H9 (cell line): ENCODE data around the gene PNMA8A. TPM values are rescaled to one million over a fixed set of nuclear protein-coding genes. Genes with fewer than 3 reads are reported as not detected.

Experiments used
- DNase-seq: peaks from one replicate; pipeline ENCODE4 v3.0.0-alpha.2; 2017
- H2AFZ ChIP-seq: one replicate; pipeline ENCODE4 v1.6.1; 2013; ENCODE audit warnings: mild to moderate bottlenecking, low read length, control low read depth, moderate library complexity
- H2AK5ac ChIP-seq: 2 replicates; pipeline ENCODE4 v1.6.1; 2013; ENCODE audit warnings: low read length, control low read depth, mixed read lengths; ENCODE audit not compliant: insufficient read length
- H2BK120ac ChIP-seq: one replicate; pipeline ENCODE4 v1.6.1; 2013; ENCODE audit warnings: low read depth, mild to moderate bottlenecking, low read length, control low read depth, inconsistent platforms; ENCODE audit not compliant: poor library complexity, severe bottlenecking
- H2BK12ac ChIP-seq: 2 replicates; pipeline ENCODE4 v1.6.1; 2013; ENCODE audit warnings: low read length, control low read depth, mixed read lengths, low read depth; ENCODE audit not compliant: insufficient read length
- H2BK15ac ChIP-seq: 2 replicates; pipeline ENCODE4 v1.6.1; 2013; ENCODE audit warnings: low read depth, low read length, control low read depth
- H2BK20ac ChIP-seq: one replicate; pipeline ENCODE4 v1.6.1; 2013; ENCODE audit warnings: low read depth, mild to moderate bottlenecking, low read length, control low read depth, inconsistent platforms; ENCODE audit not compliant: poor library complexity, severe bottlenecking
- H2BK5ac ChIP-seq: 2 replicates; pipeline ENCODE4 v1.6.1; 2013; ENCODE audit warnings: low read length, control low read depth, mixed read lengths; ENCODE audit not compliant: insufficient read length
- H3K14ac ChIP-seq: 2 replicates; pipeline ENCODE4 v1.6.1; 2013; ENCODE audit warnings: low read length, control low read depth; ENCODE audit not compliant: insufficient read depth
- H3K18ac ChIP-seq: 2 replicates; pipeline ENCODE4 v1.6.1; 2013; ENCODE audit warnings: low read depth, mild to moderate bottlenecking, mixed read lengths, low read length, control low read depth; ENCODE audit not compliant: insufficient read length
- H3K23ac ChIP-seq: 2 replicates; pipeline ENCODE4 v1.6.1; 2013; ENCODE audit warnings: low read length, control low read depth, mixed read lengths, low read depth; ENCODE audit not compliant: insufficient read length
- H3K23me2 ChIP-seq: 2 replicates; pipeline ENCODE4 v1.6.1; 2013; ENCODE audit warnings: low read depth, mild to moderate bottlenecking, mixed read lengths, low read length, control low read depth; ENCODE audit not compliant: insufficient read length, poor library complexity, severe bottlenecking
- H3K27ac ChIP-seq: 2 replicates; pipeline ENCODE4 v1.5.1; 2013; ENCODE audit warnings: low read length, control low read depth, mixed read lengths, low read depth; ENCODE audit not compliant: insufficient read length
- H3K27me3 ChIP-seq: 2 replicates; pipeline ENCODE4 v1.6.1; 2013; ENCODE audit warnings: low read length, control low read depth, inconsistent platforms; ENCODE audit not compliant: insufficient read depth
- H3K4ac ChIP-seq: 2 replicates; pipeline ENCODE4 v1.6.1; 2013; ENCODE audit warnings: low read depth, mild to moderate bottlenecking, control low read depth, inconsistent platforms, low read length, moderate library complexity
- H3K4me1 ChIP-seq: 2 replicates; pipeline ENCODE4 v1.6.1; 2013; ENCODE audit warnings: low read length, control low read depth, inconsistent platforms; ENCODE audit not compliant: insufficient read depth
- H3K4me2 ChIP-seq: 2 replicates; pipeline ENCODE4 v1.6.1; 2013; ENCODE audit warnings: low read length, control low read depth, mixed read lengths; ENCODE audit not compliant: insufficient read length, insufficient read depth
- H3K56ac ChIP-seq: 2 replicates; pipeline ENCODE4 v1.6.1; 2013; ENCODE audit warnings: low read depth, mild to moderate bottlenecking, mixed read lengths, low read length, control low read depth; ENCODE audit not compliant: insufficient read length
- H3K79me1 ChIP-seq: 2 replicates; pipeline ENCODE4 v1.6.1; 2013; ENCODE audit warnings: low read depth, mild to moderate bottlenecking, moderate library complexity, low read length, control low read depth, inconsistent platforms; ENCODE audit not compliant: insufficient read depth, poor library complexity, severe bottlenecking
- H3K79me2 ChIP-seq: 2 replicates; pipeline ENCODE4 v1.6.1; 2013; ENCODE audit warnings: low read length, control low read depth, inconsistent platforms; ENCODE audit not compliant: insufficient read depth
- H3K9ac ChIP-seq: 2 replicates; pipeline ENCODE4 v1.6.1; 2013; ENCODE audit warnings: low read length, control low read depth, mixed read lengths; ENCODE audit not compliant: insufficient read length; ENCODE audit errors: extremely low read depth
- H3K9me3 ChIP-seq: one replicate; pipeline ENCODE4 v1.6.1; 2013; ENCODE audit warnings: low read depth, low read length, inconsistent platforms; ENCODE audit not compliant: control insufficient read depth
- H3T11ph ChIP-seq: one replicate; pipeline ENCODE4 v1.6.1; 2013; ENCODE audit warnings: mild to moderate bottlenecking, low read length, control low read depth, inconsistent platforms
- H4K20me1 ChIP-seq: one replicate; pipeline ENCODE4 v1.6.1; 2013; ENCODE audit not compliant: control insufficient read depth, insufficient read length, insufficient read depth
- H4K5ac ChIP-seq: 2 replicates; pipeline ENCODE4 v1.6.1; 2013; ENCODE audit warnings: low read depth, mild to moderate bottlenecking, mixed read lengths, low read length, control low read depth; ENCODE audit not compliant: insufficient read length
- H4K8ac ChIP-seq: replicated peaks from 2 replicates; pipeline ENCODE4 v1.6.1; 2013; ENCODE audit warnings: low read length, control low read depth, mixed read lengths, low read depth; ENCODE audit not compliant: insufficient read length
- H4K91ac ChIP-seq: 2 replicates; pipeline ENCODE4 v1.6.1; 2013; ENCODE audit warnings: low read depth, mild to moderate bottlenecking, moderate library complexity, mixed read lengths, low read length, control low read depth; ENCODE audit not compliant: insufficient read length
- H3K27ac Mint-ChIP-seq, 3 experiments: 2 replicates in 2 of 3; 3 replicates in 1 of 3; pipeline ENCODE4 v1.8.0; 2020 to 2021; ENCODE audit warnings: mixed read lengths in 3 of 3, mild to moderate bottlenecking in 1 of 3, moderate library complexity in 1 of 3
- H3K27me3 Mint-ChIP-seq: 2 replicates; pipeline ENCODE4 v1.8.0; 2021; ENCODE audit warnings: low read depth, mild to moderate bottlenecking, moderate library complexity, mixed read lengths
- H3K36me3 Mint-ChIP-seq, 3 experiments: 2 replicates in 2 of 3; 3 replicates in 1 of 3; pipeline ENCODE4 v1.8.0; 2020 to 2021; ENCODE audit warnings: low read depth in 3 of 3, mixed read lengths in 3 of 3; ENCODE audit not compliant: insufficient read depth in 1 of 3
- H3K4me1 Mint-ChIP-seq, 2 experiments: 2 replicates each; pipeline ENCODE4 v1.8.0; 2020; ENCODE audit warnings: mixed read lengths in 2 of 2
- H3K4me3 Mint-ChIP-seq, 2 experiments: 2 replicates in 1 of 2; 3 replicates in 1 of 2; pipeline ENCODE4 v1.8.0; 2020 to 2021; ENCODE audit warnings: mild to moderate bottlenecking in 2 of 2, mixed read lengths in 2 of 2, moderate library complexity in 1 of 2
- H3K9me3 Mint-ChIP-seq, 2 experiments: 2 replicates in 1 of 2; 3 replicates in 1 of 2; pipeline ENCODE4 v1.8.0; 2020; ENCODE audit warnings: mild to moderate bottlenecking in 2 of 2, mixed read lengths in 2 of 2, moderate library complexity in 1 of 2
- CTCF ChIP-seq: fragments of 200-600 bp; sonication (generic); conservative IDR thresholded peaks from 3 replicates; pipeline ENCODE4 v1.8.0; 2021; ENCODE audit warnings: antibody characterized with exemption, mild to moderate bottlenecking
- WGBS: extraction: QIAGEN DNeasy Blood & Tissue Kit; methylation state at CpG from one replicate; pipeline ENCODE4 v1.1.7; 2013; ENCODE audit warnings: missing lambda C conversion rate, low lambda C conversion rate, mixed read lengths; ENCODE audit not compliant: insufficient read length; ENCODE audit errors: extremely low coverage; 5-methylcytosine and 5-hydroxymethylcytosine counted together
- total RNA-seq: library from RNA; stranded (reverse); gene quantifications from 2 replicates; pipeline ENCODE4 v1.2.1, GENCODE V29; 2021

Gene PNMA8A
- total RNA-seq, 1 experiment from 2014 or later, result 22.6 TPM

- no peak overlapping the region for H2BK5ac ChIP-seq
- H4K91ac ChIP-seq, result no peak overlapping the region
- Mint-ChIP-seq H3K4me1 (peaks cover 3 to 4% of the 10 kb centered on the region in 2 experiments; a peak in 3 of 4 replicates), H3K4me3 (no peak overlapping the region), H3K36me3 (no peaks in the 10 kb centered on the region; a peak in 1 of 7 replicates), H3K9me3 (peaks cover 6% of the 10 kb centered on the region in 2 experiments; a peak in 3 of 5 replicates), H3K27me3 (peaks cover 2% of the 10 kb centered on the region), H3K27ac (no peak overlapping the region)
- no peak overlapping the region for H2BK20ac ChIP-seq
- H3K14ac ChIP-seq, result no peak overlapping the region
- no peak overlapping the region for H3K18ac ChIP-seq
- no CpG with 5 or more reads among the region's 36 CpGs for WGBS
- no peaks in the 10 kb centered on the region for H3K9me3 ChIP-seq
- H3K79me1 ChIP-seq, result no peaks in the 10 kb centered on the region
- no peaks in the 10 kb centered on the region for H3K23me2 ChIP-seq
- peak; percentile 89 for DNase-seq
- H3K27ac ChIP-seq, result no peak overlapping the region
- H2AFZ ChIP-seq, result no peak overlapping the region
- H3K27me3 ChIP-seq, result no peaks in the 10 kb centered on the region
- H3K56ac ChIP-seq, result no peak overlapping the region
- H2AK5ac ChIP-seq, result no peak overlapping the region
- H2BK12ac ChIP-seq, result no peak overlapping the region
- H4K8ac ChIP-seq, result no peak overlapping the region
- no peak overlapping the region for H3K9ac ChIP-seq
- H3K79me2 ChIP-seq, result no peaks in the 10 kb centered on the region
- H4K5ac ChIP-seq, result no peak overlapping the region
- no peaks in the 10 kb centered on the region for H4K20me1 ChIP-seq
- no peak overlapping the region for H2BK15ac ChIP-seq
- no peaks in the 10 kb centered on the region for H3K4me1 ChIP-seq
- TF ChIP-seq CTCF, result peak; percentile 99
- H3K23ac ChIP-seq, result no peak overlapping the region
- no peak overlapping the region for H2BK120ac ChIP-seq
- H3K4me2 ChIP-seq, result no peak overlapping the region
- no peak overlapping the region for H3T11ph ChIP-seq
- no peak overlapping the region for H3K4ac ChIP-seq
Measured at GRCh38 chr19:46513461-46514236, 42.3 kb upstream of the PNMA8A start.
